ENCODE data around the gene P2RX7.

DNA sequence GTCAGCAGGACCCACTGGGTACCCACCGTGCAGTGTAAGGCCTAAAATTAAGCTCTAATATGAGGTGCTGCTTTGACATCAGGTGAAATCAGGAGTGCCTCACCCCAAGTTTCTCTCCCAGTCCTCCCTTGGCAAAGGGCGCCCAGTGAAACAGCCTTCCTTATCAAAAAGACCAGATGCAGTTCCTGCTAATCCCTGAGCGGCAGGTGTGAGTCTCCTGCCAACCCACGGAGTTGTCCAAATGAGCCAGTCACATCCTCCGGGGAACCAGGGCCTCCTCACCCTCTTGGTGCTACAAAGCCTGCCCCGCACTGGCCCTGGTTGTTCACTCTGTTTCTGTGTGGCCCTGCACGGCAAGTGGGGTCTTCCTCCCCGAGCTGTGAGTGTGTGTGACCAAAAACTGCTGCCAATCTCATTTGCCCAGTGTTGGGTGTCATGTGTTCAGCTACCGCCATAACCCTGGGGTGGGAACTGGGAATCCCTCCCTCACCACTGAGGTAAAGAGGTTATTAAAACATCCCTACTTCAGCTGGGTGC is 57.0 kb downstream of the P2RX7 start:
- TF ChIP-seq, protein P1, sequence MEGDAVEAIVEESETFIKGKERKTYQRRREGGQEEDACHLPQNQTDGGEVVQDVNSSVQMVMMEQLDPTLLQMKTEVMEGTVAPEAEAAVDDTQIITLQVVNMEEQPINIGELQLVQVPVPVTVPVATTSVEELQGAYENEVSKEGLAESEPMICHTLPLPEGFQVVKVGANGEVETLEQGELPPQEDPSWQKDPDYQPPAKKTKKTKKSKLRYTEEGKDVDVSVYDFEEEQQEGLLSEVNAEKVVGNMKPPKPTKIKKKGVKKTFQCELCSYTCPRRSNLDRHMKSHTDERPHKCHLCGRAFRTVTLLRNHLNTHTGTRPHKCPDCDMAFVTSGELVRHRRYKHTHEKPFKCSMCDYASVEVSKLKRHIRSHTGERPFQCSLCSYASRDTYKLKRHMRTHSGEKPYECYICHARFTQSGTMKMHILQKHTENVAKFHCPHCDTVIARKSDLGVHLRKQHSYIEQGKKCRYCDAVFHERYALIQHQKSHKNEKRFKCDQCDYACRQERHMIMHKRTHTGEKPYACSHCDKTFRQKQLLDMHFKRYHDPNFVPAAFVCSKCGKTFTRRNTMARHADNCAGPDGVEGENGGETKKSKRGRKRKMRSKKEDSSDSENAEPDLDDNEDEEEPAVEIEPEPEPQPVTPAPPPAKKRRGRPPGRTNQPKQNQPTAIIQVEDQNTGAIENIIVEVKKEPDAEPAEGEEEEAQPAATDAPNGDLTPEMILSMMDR (IDR thresholded peaks at IDR 0.05; ENCODE audit: insufficient read depth, low read length, poor library complexity, severe bottlenecking) = no peak
- no peak for TF ChIP-seq EZH2phosphoT487 (conservative IDR thresholded peaks at IDR 0.05; ENCODE audit: low read length)
